GM18870 (cell line): ENCODE results near the gene TM9SF4.
"Not testable (repeated sequence)": the region's sequence is repeated elsewhere in the genome, so short reads cannot be mapped to it uniquely, and the experiment has no call there.

Source experiments
- ATAC-seq: cut with Tn5 transposase; IDR thresholded peaks from one replicate; pipeline ENCODE4 v1.9.1; 2021; ENCODE audit warnings: moderate library complexity; ENCODE audit not compliant: unreplicated experiment

Gene TM9SF4

DNA sequence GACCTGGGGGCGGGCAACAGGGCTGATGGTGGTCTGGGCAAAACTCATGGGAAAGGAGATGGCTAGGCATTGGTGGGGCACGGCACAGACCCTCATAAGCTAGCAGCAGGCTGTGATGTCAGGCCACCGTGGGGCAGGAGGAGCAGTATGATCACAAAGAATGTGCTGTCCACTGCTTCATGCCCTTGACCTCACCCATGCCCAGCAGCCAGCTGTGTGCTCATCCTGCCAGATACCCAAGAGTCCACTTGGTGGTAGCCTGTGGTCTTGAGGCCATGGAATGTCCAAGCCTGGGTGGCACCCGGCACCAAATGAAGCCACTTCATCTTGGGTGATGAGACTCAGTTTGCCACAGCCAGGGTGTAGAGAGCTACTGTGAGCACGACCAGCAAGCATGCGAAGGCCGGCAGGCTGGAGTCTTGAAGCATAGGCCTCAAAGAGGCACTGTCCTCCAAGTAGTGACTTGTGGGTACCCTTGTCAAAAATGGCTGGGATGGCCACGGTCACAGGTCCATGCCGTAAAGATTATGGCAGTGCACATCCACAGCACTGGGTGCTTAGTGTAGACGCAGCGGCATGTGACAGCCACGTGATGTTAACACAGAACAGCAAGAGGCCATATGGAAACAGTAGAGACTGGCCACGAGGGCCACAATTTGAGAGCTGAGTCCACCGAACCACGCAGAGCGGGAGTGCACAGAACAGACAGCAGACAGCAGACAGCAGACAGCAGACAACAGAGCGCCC, 79.0 kb downstream of the TM9SF4 start:
- no peak for ATAC-seq

DNA sequence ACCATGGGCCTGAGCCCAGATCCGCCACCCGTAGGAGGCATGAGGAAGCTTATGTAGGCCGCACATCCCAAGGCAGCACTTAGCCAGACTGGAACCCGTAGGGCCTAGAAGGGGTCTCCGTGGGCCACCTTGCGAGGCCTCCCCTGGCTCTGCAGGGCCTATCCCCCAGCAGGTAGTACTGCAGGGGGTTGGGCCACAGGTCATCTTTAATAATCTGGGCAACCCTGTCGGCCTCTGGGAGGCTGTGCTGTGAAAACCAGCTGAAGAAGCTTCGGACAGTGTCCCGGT, 79.6 kb downstream of the TM9SF4 start:
- no peak for ATAC-seq

DNA sequence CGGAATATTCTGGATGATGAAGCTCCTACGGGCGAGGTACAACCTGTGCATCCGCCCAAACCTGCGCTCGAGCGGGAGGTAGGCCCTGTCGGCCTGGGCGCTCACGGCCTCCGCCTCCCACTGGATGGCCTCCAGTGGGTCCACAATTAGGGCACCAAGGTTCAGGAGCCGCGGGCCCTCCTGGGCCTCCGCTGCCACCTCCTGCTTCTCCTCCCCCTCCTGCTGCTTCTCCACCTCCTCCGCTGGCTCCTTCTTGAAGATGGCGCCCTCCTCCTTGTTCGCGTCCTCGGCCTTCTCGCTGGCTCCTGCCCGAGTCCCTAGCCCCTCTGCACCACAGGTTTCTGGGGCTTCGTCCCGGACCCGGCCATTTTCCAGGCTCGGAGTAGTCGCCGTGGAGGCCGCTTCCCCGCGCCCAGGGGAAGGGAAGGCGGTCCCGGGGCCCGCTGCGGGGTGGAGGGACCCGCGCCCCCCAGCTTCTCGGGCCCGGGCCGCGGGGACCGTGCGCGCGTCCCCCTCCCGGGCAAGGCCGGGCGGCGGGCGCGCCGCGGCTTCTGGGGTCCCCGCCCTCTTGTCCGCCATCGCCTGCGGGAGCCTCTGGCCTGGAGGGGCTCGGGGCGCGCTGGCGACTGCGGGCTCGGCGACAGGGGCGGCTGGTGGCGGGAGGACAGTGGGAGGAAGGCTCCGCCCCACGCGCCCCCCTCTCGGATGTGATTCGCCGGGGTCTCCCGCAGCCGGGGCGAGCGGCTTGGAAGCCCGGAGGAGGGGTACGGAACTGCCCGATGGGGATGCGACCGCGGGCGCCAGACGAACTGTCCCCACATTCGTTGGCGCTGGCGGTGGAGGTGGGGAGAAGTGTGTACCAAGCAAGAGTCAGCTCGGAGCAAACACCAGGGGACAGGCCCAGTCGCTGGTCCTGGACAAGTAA, 80.4 kb downstream of the TM9SF4 start:
- no peak for ATAC-seq

DNA sequence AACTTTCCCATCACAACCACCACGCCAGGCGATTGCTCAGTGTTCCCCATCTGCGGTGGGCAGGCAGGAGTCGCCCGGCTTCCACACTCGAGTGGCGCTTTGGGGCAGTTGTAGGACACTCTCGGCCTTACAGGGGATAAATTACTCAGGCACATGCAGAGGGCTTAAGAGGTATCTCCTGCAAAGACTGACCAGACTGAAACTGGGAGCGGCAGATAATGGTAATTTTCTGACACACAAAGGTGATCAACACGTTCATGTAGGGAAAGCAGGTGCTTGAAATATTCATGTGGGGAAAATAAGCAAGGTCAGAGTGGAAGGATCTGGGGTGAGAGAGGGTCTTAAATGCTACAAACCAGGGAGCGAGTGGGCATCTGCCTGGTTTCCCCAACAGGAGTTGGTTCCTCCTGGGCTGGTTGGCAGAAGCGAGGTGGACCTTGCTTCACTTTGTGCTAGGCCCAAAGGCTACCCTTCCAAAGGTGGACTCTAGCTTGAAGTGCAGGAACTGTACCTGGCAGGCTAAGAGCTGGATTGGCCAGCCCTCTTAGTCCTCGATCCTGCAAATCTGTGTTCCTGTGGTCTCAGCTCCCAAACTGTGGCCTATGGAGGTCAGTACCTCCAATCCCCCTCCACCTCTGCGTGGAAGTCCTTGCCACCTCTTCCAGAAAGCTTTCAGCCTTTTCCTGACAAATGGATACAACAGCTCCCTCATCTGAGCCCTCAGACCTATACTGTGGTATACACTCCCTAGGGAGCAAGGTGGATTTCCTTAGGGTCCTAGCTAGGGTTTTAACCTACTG, 81.3 kb downstream of the TM9SF4 start:
- no peak for ATAC-seq

GRCh38 chr20:32191422-32191821, 81.9 kb downstream of the TM9SF4 start:
- no peak for ATAC-seq

DNA sequence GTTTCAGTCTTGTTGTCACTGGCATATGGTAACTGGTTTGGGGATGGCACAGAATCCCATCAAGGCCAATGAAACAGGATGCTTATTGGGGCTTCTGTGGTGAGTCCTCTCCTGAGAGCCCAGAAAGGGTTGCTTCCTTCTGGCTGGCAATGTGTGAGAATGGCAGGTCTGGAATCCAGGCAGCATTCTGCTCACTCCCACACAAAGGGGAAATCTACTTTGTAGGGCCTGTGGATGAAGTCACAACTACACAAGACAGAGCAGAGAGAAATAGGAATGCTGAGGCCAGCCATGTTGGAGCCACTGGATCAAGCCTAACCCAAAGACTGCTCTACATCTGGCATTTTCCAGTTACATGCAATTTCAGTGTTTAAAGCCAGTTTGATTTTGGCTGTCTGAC, 82.4 kb downstream of the TM9SF4 start:
- ATAC-seq, result no peak

DNA sequence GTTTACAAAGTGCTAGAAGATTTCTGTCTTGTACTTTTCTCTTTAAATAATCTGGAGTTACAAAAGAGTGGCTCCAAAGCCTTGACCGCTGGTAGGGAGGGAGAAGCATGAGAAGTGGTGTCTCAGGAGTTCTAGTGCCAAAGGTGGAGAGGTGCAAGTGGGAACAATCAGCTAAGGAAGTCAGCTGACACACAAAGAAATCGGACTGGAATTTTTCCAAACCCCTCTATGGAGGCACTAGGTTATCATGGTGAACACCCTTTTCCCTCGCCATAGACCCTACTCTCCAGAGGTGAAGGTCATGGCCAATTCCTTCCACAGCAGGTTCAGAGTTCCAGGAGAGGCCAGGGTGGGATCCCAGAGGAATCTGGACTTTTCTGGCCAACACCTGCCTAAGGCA, 83.2 kb downstream of the TM9SF4 start:
- no peak for ATAC-seq

DNA sequence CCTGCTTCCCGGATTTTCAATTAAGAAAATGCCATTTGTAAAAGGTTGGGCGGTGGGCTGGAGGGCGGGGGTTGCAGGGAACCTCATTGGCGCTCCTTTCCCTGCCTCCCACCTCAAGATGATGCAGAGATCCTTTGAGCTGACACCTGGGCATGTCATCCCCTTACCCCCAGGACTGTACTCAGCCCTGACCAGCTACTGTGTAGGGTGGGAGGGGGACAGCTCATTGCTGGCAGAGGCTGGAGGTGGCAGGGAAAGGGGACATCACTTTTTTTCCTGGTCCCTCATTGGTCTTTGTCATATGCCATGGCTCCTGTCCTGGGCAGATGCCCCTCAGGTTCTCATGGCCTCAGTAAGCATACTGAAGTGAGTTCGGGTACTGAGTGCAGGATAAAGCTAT, 83.8 kb downstream of the TM9SF4 start:
- not testable (repeated sequence) for ATAC-seq

DNA sequence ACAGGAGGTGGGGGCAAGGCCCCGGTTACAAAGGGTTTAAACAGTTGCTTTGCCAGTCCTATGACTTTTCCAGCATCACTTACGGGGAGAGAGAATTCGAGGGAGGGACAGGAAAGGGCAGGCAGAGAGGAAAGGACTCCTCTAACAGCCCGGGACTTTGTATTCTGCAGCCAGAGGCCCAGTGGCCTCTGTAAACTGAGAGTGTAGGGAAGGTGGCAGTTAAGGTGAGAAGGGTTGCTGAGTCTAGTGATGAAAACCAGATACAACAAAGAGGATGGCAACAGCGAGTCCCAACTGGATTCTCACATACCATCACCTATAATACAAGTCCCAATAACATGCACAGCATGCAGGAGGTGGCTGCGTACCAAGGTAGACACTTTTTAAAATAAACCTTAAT, 84.5 kb downstream of the TM9SF4 start:
- ATAC-seq, result no peak

GRCh38 chr20:32195581-32195980, 86.1 kb downstream of the TM9SF4 start:
- ATAC-seq, result no peak

- ATAC-seq, result not testable (repeated sequence)
These were observed 87.1 kb downstream of the TM9SF4 start for GRCh38 chr20:32196613-32197012.

- ATAC-seq, result not testable (repeated sequence)
These were observed 87.6 kb downstream of the TM9SF4 start for GRCh38 chr20:32197136-32197535.

DNA sequence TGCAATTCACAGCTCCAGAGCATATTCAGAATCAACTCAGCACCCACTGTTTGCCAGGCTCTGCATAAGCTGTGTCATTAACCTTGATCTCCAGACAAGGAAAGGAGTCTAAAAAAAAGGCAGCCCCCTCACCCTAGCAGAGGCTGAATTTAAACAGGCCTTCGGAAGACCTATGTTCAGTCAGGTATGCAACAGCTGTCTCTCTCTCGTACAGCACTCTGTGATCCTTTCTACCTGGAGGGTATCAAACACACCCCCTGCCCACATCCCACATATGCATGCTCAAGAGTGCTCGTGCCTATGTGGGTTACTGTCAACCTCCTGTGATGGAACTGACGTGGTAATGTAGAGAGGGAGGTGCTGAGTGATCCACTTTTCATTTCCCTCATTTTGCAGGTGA, 89.5 kb downstream of the TM9SF4 start:
- ATAC-seq, result no peak

- ATAC-seq, result no peak
These were observed 91.9 kb downstream of the TM9SF4 start for GRCh38 chr20:32201296-32201976.

DNA sequence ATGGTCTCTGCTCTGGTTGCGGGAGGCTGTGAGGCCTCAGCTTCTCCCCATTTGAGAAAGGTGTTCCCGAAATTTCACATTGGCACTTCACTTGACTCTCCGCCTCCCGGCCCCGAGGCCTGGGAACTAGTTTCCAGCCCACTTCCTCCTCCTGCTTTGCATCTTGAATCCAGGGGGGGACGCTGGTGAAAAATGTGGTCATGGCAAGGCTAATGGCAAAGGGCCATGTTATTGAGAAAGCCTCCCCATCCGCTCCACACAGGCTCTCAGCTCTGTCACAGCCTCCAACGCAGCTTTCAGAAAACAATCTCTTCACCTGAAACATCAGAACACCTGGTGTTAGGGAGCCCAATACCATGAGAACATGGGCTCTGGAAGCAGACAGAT, 92.5 kb downstream of the TM9SF4 start:
- ATAC-seq, result no peak

DNA sequence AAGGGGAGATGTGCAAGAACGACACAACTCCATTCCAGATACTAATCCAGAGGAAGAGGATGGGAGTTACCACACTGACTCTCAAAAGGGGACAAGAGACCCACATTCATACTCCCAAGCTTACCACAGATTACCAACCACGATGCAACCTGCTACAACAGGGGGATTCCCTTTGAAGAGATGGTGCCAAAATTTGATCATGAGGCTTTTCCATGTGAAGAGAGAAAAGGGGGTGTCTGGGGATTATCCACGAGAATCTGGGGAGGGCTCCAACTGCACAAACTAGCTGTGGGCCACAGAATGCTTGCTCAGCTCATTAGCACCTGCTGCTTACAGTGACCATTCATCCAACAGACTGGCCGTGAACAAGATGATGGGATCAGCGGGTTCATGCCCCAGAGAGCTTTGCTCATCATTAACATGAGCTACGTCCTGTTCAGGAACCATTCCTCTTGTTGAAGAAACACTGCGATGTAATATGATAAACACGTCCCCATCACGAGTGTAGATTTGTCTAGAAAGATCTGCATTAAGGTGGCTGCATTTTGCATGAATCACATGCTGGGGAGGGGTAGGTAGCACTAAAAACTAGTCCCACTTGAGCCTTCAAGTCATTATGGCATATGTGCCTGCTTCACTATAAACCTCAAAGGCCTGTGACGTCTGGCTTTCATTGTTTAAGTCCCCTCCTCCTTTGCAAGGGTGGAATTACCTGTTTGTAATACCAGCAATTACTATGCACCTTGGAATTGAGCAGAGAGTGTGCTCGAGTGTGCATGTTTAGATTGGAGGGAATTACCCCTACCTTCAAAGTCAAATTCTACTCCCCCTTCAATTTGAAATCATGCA, 94.1 kb downstream of the TM9SF4 start:
- no peak for ATAC-seq

- no peak for ATAC-seq
These were observed 94.9 kb downstream of the TM9SF4 start for GRCh38 chr20:32204205-32205109.

DNA sequence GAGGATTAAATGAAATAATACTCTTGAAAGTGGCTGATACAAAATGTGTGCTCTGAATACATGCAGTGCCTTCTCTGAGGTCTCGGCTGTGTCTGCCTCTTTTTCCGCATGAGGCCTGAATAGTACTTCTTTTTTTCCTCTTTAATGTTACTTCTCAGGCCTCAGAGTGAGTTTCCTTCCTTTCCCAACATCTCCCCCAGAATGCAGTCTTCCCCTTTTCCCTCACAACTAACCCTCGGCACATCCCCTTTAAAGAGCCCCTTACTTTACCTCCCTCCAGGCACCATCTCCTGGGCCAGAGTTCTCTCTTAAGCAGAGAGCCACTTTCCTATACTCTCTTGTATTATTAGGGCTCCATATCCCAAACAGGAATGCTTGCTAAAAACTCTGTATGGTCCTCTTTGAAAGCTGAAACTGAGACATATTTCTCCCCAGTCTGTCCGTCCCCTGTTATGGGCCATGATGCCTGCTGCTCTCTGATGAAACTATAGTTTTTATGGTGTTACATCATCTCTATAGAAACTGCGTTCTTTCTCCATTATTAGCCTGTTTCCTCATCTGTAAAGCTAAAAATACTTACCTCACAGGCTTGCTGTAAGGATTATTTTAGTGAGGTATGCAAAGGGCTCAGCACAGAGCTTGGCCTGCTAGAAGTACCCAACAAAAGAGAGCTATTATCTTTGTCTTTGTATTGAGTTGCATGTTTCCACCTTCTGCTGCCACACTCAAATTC, 95.8 kb downstream of the TM9SF4 start:
- no peak for ATAC-seq
